HG02970 (cell line): Measurements from ENCODE around the gene KLHL29.
A peak's percentile ranks its signal among the peaks of the same experiment; 100 is the strongest.

Experiments
- ATAC-seq: cut with Tn5 transposase; IDR thresholded peaks from one replicate; pipeline ENCODE4 v1.9.1; 2021; ENCODE audit warnings: mild to moderate bottlenecking, moderate library complexity, moderate number of reproducible peaks; ENCODE audit not compliant: unreplicated experiment, low FRiP score

KLHL29 gene

DNA sequence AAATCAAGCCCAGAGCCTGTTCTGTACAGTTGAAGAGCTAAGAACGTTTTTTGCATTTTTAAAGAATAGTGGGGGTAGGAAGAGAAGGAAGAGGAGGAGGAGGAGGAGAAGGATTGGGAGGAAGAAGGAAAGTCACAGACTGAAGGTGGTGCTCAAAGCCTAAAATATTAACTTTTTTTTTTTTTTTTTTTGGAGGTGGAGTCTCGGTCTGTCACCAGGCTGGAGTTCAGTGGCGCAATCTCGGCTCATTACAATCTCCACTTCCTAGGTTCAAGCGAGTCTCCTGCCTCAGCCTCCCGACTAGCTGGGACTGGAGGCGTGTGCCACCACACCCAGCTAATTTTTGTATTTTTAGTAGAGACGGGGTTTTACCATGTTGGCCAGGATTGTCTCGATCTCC lies 18.3 kb upstream of the KLHL29 start:
- no peak for ATAC-seq

DNA sequence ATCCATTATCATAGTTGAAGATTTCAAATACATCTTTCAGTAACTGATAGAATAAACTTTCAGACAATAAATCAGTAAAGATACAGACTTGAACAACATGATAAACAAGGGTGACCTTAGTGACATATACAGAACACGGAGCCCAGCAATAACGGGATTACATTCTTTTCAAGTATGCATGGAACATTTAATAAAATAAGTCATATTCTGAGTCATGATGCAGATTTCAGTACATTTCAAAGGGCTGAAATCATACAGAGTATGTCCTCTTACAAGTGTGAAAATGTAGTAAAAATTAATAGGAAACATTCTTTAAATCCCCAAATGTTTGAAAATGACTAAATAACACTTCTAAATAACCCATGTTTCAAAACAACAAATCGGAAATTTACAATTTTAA lies 17.2 kb upstream of the KLHL29 start:
- no peak for ATAC-seq

DNA sequence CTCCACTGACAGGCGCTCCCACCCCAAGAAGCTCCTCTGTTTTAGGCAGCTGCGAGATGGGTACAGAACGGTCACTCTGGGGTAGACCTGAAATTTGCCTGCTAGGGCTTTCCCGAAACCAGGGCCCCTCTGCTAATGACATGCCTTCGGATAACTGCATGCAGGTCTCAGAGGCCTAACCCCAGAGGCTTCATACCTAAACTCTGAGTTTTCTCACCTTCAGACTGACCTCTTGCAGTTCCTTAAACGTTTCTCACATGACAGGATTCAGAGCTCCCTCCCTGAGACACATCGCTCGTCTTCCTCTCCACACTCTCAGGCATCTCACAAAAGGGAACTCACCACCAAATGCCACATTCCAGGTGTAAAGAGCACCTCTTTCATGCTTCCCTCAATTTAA lies 11.3 kb upstream of the KLHL29 start:
- ATAC-seq, result no peak

DNA sequence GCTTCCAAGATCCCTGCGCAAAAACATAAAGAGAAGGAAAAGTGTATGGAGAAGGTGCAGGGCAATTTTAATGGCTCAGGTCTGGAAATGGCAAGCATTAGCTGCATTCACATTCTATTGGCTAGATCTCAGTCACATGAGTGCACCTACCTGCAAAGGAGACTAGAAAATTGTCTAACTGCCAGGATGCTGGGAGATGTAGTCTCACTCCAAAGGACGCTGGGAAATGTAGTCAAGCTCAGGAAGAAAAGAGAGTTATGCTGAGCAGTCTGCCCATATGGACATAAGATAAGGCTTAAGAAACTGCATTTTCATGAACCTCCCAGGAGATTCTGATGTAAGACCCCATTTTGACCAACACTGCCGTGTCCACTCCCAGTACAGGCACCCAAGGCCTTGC lies 9.5 kb upstream of the KLHL29 start:
- no peak for ATAC-seq

DNA sequence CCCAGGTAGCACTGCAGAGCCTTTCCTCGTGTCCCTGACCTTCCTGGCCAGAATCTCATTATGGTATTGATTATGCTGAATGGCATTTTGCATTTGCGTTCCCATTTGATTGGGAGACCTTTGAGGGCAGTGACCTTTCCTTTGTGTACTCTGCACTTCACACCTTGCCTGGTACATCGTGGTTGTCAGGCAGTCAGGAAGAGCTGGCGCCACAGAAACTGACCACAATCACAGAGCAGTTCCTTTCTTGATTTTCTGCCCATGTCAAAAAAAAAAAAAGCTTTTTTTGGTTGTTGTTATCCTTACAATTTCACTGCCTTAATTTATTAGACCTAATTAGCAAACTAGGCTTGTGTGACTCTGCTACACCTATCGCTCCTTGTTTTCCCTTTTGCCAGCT lies 8.9 kb upstream of the KLHL29 start:
- no peak for ATAC-seq

DNA sequence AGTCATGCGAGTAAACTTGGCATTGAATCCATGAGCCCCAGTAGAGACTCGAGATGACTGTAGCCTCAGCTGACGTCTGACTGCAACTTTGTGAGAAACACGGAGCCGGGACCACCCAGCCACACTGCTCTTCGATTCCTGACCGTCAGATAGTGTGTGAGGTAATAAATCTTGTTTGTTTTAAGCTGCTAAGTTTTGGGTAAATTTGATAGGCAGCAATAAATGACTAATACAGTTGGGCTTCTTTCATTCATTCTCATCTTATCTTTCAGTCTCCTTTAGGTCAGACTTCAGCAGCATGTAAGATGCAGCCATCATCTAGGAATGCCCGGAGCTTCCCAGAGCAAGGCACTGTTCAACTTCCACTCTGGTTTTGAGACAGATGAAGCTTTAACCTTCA lies 8.0 kb upstream of the KLHL29 start:
- no peak for ATAC-seq

DNA sequence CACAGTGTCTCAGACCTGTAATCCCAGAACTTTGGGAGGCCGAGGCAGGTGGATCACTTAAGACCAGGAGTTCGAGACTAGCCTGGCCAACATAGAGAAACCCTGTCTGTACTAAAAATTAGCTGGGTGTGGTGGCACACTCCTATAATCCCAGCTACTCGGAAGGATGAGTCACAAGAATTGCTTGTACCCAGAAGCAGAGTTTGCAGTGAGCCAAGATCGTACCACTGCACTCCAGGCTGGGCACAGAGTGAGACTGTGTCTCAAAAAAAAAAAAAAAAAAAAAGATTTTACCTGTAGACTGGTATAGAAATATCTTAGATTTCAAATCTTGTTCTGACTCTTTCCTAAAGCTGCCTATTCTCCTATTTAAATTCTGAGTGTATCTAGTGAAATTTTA lies 7.2 kb upstream of the KLHL29 start:
- no peak for ATAC-seq

DNA sequence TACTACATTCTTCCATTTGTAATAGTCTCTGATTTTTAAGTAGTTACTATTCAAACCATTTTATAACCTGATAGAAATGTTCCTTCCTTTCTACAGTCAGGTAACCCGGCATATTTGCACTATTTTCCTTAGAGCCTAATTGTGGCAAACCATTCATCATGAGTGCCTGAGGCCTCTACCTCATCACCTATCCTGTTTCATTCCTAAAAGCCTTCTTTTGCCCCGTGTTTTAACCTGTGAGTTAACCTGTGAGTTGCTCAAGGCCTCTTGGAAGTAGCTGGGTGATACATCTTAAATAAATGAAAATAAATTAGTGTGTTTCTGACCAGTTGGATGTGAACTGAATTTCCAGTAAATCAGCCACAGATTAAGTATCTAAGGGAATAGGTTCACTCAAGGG lies 6.5 kb upstream of the KLHL29 start:
- no peak for ATAC-seq

DNA sequence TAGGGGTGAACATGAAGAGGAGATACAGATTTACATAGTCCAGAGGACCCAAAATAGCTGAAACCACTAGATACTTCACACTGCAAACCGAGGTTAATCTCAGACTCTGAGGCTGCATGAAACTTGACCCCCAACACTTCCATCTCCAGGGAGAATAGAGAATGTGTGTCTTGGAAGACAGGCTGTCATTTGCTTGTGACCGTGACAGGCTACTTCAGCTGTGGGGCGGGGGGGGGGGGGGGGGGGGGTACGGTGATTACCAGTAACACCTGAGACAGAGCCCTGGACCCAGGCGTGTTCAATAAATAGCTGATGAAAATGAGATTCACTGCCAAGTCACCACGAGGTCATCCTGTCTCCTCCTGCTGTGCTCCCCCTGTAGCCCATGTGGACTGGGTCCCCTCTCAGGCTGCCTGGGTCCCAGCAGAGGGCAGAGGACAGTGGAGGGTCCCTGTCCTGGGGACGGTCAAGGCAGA lies 5.7 kb upstream of the KLHL29 start:
- no peak for ATAC-seq

DNA sequence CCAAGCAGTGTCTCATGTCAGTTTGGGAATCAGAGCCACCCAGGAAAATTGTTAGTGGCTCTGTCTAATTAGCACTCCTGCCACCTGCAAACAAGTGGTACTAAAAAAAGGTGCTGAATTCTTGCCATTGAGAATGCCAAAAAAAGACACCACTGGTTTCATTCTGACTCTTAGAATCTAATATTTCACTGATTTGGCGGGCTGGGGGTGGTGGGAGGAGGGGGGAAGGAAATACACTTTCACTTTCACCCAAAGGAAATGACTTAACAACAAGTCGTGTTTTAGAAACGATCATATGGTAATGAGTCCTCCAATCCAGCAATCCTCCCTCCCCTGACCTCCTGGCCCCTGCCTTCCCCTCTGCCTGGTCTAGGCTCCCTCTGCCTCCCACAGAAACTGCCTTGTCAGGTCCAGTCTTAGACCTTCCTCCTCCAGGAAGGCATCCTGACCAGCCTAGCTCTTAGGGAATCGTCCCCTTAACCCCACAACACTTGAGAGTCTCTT lies 4.4 kb upstream of the KLHL29 start:
- ATAC-seq, result peak; percentile 40

DNA sequence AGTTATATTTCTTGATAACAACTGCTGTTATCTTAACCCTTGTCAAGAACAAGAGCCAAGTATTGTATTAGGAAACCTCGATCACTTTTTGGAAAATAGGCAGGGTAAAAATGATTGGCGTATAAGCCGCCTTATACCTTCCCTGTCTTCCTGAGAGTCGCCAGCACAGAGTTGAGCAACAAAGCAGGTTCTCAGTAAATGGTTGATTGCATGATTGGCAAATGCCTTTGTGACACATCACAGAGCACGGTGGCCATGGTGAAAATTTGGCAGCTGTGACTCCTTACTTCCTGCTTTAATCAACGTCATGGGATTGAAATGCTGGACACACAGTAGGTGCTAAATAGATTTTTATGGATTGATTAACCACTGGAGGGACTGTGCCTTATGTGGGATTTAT lies 3.9 kb upstream of the KLHL29 start:
- ATAC-seq, result peak; percentile 15

DNA sequence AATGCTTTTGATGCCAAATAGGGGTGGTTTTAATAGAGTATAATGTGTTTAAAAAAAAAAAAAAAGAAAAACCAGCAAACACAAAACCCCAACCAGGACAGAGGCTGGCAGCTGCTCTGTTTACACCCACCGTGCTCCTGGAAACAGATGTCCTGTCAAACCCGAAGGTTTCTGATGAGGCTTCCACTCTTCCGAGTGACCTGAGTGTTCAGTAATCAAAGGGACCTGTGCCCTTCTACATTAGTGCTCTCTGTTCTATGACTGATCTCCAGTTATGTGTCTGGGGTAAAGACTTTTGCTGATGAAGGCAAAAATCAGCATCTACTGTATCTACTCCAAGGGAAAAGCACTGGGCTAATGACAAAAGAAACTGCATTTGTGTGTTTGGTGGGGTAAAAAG lies 3.5 kb upstream of the KLHL29 start:
- no peak for ATAC-seq

DNA sequence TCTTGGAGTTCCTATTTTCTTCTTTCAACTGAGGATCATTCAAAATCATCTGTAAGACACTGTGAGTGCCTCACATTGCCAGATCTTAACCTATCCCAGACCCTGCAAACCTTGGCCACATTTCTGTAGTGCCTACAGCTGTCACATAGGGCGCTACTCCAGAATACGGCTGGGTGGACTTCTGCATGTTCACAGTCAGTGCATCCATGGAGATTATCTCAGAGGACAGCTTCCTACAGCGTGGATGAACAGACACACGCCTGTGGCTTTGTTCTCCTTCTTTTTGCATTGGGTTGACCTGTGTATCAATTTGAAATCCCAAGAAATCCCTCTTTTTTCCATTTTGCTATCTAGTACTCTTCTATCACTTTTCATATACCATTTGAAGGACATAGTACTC lies 1.9 kb upstream of the KLHL29 start:
- no peak for ATAC-seq

DNA sequence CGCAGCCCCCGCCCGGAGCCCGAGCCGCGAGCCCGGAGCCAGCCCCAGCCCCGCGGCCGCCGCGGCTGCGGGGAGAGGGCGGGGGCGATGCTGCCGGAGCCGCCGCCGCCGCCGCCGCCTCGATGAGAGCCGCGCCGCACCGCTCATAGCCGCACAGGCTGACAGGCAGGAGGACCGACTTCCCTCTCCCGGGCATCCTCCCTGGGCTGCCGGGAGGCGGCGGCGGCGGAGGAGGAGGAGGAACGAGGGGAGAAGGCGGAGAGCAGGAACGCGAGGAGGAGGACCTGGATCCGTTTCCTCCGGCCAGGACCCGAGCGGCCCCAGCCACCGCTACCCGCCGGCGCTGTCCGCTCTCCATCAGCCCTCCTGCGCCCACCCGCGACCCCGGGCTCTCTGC lies 370 bp downstream of the KLHL29 start:
- ATAC-seq, result peak; percentile 34

DNA sequence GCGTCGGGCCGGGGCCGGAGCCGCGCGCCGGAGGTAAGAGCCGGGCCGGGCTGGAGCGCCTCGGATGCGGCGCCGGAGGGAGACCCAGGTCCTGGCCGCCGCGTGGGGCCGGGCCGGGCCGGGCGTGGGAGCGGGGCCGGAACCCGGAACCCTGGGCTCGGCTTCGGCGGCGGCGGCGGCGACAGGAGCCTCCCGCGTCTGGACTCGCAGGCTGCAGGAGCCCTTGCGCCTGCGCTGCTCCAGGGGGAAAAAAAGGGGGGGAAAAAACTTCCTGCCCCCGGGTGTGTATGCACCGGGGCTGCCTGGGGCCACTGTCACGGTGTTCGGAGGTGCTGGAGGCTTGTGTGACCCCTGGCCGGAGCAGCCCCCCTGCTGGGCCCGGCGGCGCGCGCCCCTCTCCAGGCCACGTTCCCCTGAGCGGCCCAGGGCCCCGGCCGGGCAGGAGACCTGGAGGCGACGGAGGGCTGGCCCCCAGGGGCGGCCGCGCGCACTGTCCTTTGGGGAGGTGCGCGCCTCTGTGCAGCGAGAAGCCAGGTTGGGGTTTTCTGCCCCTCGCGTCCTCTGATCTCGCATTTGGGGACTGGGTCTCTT lies 864 bp downstream of the KLHL29 start:
- peak; percentile 16 for ATAC-seq

DNA sequence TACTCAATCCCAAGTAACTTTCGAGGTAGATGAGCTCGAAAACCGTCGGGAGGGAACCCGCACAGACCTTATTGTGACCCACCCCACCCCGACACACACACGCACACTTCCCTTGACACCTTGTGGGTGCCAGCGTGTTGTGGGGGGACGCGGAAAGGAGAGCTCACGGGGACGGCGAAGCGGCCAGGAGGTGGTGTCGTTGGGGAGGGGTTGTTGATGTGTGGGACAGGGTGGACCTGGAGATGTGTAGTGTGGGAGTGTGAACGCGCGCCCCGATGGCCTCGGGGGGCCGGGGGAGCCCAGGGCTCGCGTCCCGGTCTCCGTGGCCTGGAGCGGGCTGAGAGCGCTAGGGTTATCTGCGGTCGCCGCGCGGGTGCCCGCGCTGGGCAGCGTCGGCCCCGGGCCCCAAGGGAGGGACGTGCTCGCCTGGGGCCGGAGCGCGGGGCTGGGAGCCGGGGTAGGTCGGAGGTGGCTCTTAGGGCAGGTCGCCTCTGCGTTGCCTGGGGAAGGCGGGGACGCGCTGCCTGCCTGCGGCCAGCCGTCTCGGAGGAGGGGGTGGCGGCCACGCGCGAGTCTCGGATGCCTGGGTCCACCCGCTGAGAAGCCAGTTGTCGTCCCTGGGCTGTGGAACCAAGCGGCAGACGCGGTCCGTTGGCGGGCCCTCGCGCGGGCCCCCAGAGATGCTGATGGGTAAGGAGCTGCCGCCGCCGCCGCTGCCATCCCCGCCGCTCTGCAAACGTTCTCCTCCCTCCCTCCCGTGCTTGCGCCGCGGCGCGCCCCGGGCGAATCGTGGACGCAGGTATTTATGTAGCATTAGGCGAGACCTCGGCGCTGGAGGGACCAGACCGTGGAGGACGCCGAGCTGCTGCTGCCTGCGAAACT lies 1.6 kb downstream of the KLHL29 start:
- ATAC-seq, result no peak

DNA sequence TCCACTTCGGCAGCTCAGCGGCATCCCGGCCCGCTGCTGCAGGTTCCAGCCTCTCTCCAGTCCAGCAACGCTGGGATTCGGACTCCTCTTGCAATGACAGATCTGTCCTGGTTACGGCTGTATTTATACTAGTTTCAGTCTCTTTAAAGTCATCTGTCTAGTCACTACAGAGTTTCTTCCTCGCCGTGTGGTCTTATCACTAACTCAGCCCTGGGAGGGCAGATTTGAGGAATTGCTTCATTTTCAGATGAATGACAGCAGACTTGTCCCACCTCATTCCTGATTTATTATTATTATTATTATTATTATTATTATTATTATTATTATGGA lies 2.2 kb downstream of the KLHL29 start:
- ATAC-seq, result no peak

DNA sequence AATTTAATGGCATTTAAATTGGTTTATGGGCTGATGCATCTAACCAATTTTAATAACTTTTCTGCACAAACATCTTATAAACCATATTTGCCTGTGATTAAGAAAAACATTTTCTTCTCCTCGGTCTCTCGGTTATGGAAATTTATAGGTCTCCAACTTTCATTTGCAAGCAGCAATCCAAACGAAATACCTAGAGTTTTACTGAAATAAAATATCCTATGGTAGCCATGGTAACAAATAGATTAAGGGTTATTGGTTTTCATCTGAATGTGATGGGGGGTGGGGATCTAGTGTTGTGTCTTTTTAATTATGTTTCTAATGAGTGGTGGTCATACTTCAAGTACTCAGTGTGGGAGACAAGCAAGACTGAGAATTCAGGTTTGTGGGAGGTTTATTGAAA lies 2.9 kb downstream of the KLHL29 start:
- ATAC-seq, result no peak

DNA sequence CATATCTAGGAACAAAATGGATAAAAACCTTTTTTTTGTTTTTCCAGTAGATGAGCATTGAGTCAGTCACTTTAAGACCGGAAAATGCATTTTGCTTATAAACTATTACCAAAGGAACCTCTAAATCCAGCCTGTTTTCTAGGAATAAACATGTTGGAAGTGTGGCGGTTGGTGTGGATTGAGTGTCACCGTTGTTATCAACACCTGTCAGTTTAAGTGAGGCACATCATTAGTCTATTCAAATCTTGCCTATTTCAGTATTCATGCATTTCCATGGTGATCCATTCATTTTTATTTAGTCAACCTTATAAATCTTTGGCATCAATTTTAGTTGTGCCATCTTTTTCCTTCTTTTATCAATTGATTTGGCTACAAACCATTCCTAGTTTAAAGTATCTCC lies 3.3 kb downstream of the KLHL29 start:
- ATAC-seq, result no peak

DNA sequence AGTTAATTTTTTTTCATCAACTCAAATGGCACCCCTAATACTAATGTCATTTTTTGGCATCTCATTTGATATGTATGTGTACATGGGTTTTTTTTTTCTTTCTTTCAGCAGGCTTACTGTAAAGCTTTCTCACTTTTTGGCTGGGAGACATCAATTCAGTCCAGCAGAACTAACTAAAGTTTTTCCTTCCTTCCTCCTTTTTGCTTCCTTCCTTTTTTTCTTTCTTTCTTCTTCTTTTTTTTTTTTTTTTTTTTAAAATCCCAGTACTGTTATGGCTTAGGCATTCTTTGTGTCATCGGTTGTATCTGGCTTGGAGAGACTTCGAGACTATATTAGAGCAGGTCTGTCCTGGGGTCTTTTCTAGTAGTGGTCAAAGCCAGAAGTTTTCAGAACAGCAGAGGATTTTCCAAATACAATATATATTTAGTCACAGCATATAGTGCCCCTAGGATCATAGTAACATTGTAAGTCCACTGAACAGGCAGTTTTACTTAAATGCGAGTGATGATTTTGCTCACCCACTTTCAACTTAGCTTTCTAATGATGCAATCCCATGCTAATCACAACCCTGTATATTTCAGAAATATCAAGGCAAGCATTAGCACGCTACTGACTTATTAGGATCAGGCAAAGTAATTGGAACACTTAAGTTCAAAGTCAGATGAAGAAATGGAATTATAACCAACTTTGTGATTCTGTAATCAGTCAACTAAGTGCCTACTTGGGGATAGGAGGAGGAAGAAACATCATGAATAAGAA lies 4.0 kb downstream of the KLHL29 start:
- ATAC-seq, result no peak

DNA sequence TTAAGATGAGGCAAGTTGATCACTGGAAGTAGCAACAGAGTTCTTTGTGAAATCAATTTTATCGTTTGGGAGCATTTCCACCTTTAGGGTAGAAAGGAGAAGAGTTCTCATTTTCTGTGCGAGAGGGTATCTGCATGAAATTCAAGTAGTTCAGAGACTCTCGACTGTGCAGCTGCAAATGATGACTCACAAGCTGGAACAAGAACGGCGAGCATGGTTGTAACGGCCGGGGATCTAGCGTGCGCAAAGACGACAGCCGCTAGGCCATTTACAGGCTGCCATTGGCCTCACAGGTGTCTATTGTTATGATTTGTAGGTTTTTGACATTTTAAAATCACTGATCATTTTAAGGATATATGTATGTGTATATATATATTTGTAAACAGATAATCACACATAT lies 5.2 kb downstream of the KLHL29 start:
- ATAC-seq, result no peak
